Pancreas (tissue), 10 donors: ENCODE measurements around the gene KRT37. TPM values are rescaled to one million over a fixed set of nuclear protein-coding genes. Genes with fewer than 3 reads are reported as not detected.

Source experiments
- ATAC-seq, 4 donors: fragments of 200-7000 bp; cut with Tn5 transposase; one replicate each; pipeline versions ENCODE4 v1.8.0 to v1.9.1; 2020; ENCODE audit warnings: mild to moderate bottlenecking in 4 of 4, moderate library complexity in 4 of 4
- DNase-seq, 6 donors: peaks; one replicate each; pipeline ENCODE4 v3.0.0-alpha.2; 2020
- FAIRE-seq: peaks from 2 replicates; lab custom pipeline; 2012; peaks lifted over from hg19 to GRCh38; lab: Jason Lieb, UNC
- H3K27ac ChIP-seq, 4 donors: fragments of 200-600 bp; sonication (generic); 1 replicate in 3 of 4; 2 replicates in 1 of 4; pipeline versions ENCODE4 v1.5.0 to v1.8.0; 2020
- H3K27me3 ChIP-seq, 4 donors: fragments of 200-600 bp; one replicate each; pipeline ENCODE4 v1.8.0; 2021
- H3K36me3 ChIP-seq, 3 donors: fragments of 200-600 bp; sonication (generic) in 1 of 3; one replicate each; pipeline versions ENCODE4 v1.5.0 to v1.8.0; 2020 to 2021
- H3K4me1 ChIP-seq, 3 donors: fragments of 200-600 bp; one replicate each; pipeline ENCODE4 v1.8.0; 2021
- H3K4me3 ChIP-seq, 4 donors: fragments of 200-600 bp; sonication (generic) in 2 of 4; one replicate each; pipeline versions ENCODE4 v1.5.0 to v1.8.0; 2020 to 2021
- H3K9me3 ChIP-seq, 4 donors: fragments of 200-600 bp; one replicate each; pipeline ENCODE4 v1.8.0; 2021
- WGBS, 2 donors: extraction: QIAGEN DNeasy Blood & Tissue Kit; methylation state at CpG; one replicate each; pipeline ENCODE4 v1.1.7; 2013; 5-methylcytosine and 5-hydroxymethylcytosine counted together
- intact Hi-C, 3 donors: fragments of 100-400 bp; cut with DNase I; formaldehyde crosslinking; loops; one replicate each; pipeline versions ENCODE4 v1.11.1 to v1.14.2; 2022
- polyA plus RNA-seq, 2 donors: library from polyadenylated mRNA; stranded (reverse); fragments of 200-250 nt; gene quantifications; one replicate each; pipeline ENCODE4 v1.2.3, GENCODE V29; 2013
- total RNA-seq, 6 donors: library from RNA; stranded (reverse); fragmentation: NEBNext Ultra II Directional in 4 of 6; extraction: Animal tissue kit (Norgen Biotek cat#: 25700) in 4 of 6; gene quantifications; one replicate each; pipeline versions ENCODE4 v1.2.1 to v1.2.4, GENCODE V29; 2021 to 2023
- TF ChIP-seq, protein P1 (sequence below), 4 donors: fragments of 200-600 bp; sonication (generic) in 3 of 4; IDR thresholded peaks; one replicate each; pipeline versions ENCODE4 v1.5.0 to v1.8.0; 2021; ENCODE audit warnings: antibody characterized with exemption in 4 of 4
- donor health status: healthy with polysubstance abuse.
- donor health status: DM: no; HTN: no; CAD: no; lungs with moderate emphysema.
- donor health status: DM: no; HTN: no; CAD: no.
- donor health status: control.
- donor health status: control.
- donor health status: Bipolar disorder and iron deficiency.
- donor health status: DM: yes; HTN: yes; CAD: no.
- donor health status: DM: no; HTN: no; CAD: no.
- donor health status: DM: no; HTN: no; CAD: no.
- donor health status: DM: yes; HTN: yes; CAD: no.

KRT37 gene
- total RNA-seq: not detected
- polyA plus RNA-seq: not detected

DNA sequence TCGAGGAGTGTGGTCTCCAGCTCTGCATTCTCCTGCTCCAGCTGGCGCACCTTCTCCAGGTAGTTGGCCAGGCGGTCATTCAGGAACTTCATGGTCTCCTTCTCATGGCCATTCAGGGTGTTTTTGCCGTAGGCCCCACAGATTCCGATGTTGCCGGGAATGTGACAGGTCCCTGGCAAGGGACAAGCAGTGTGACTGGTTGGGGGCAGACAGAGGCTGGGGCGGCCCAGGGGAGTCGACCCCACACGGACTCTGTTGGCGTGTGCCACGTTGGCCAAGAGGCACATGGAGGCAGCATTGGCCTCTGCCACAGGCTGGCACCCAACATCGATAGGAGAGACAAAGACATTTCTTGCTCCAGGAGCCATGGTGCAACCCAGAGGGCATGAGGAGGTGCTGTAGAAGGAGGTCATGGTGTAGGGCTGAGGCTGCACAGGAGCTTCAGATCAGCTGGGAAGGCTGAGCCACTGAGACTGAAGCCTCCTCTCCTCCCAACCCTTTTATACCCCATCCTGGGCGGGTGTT is at the start of gene KRT37:
Gene KRT37, minus strand, starts transcription at position 475 of the 525 bp plus-strand sequence. Its CDS starts 62 bp downstream, at position 413.
- H3K36me3 ChIP-seq: no peaks in the 10 kb centered on the region
- no peaks in the 10 kb centered on the region for H3K9me3 ChIP-seq
- no peaks in the 10 kb centered on the region for H3K4me1 ChIP-seq
- no peak within 1 kb of the TSS for H3K4me3 ChIP-seq
- FAIRE-seq (no peak), ATAC-seq (no peak), DNase-seq (no peak)
- TF ChIP-seq, protein P1, sequence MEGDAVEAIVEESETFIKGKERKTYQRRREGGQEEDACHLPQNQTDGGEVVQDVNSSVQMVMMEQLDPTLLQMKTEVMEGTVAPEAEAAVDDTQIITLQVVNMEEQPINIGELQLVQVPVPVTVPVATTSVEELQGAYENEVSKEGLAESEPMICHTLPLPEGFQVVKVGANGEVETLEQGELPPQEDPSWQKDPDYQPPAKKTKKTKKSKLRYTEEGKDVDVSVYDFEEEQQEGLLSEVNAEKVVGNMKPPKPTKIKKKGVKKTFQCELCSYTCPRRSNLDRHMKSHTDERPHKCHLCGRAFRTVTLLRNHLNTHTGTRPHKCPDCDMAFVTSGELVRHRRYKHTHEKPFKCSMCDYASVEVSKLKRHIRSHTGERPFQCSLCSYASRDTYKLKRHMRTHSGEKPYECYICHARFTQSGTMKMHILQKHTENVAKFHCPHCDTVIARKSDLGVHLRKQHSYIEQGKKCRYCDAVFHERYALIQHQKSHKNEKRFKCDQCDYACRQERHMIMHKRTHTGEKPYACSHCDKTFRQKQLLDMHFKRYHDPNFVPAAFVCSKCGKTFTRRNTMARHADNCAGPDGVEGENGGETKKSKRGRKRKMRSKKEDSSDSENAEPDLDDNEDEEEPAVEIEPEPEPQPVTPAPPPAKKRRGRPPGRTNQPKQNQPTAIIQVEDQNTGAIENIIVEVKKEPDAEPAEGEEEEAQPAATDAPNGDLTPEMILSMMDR (IDR thresholded peaks at IDR 0.05): no peak
- intact Hi-C loops: no loop called here
- WGBS, 2 donors: 71 to 82% methylated on average over 12 to 13 of the region's 13 CpGs
- H3K27me3 ChIP-seq: peaks cover 0 to 5% (median 0%) of the 10 kb centered on the region in 4 donors
- H3K27ac ChIP-seq: no peak within 1 kb of the TSS

DNA sequence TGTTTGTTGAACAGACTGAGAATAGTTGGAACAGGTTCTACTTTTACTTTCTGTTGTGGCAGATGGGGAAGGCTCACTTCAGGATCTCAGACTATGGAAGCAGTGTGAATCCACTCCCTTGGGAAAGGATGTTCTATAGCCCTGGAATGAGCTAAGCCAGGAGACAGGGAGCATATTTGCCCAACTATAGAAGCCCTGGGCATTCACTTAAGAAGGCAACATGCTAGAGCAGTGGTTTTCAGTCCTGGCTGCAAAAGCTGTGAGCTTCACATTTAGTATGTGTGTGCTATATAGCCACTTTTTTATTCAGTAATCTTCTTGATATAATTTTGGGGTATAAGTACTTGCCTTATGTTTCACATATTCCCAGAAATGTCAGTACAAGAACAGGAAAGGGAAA is 44.0 kb upstream of the KRT37 start:
- no peaks in the 10 kb centered on the region for H3K9me3 ChIP-seq
- DNase-seq (no peak), ATAC-seq (no peak), FAIRE-seq (no peak)
- H3K27me3 ChIP-seq: no peaks in the 10 kb centered on the region
- no peak overlapping the region for H3K4me3 ChIP-seq
- intact Hi-C loops: no loop called here
- no peaks in the 10 kb centered on the region for H3K4me1 ChIP-seq
- H3K36me3 ChIP-seq: no peaks in the 10 kb centered on the region
- H3K27ac ChIP-seq: no peak overlapping the region
- TF ChIP-seq, protein P1 (IDR thresholded peaks at IDR 0.05): no peak

DNA sequence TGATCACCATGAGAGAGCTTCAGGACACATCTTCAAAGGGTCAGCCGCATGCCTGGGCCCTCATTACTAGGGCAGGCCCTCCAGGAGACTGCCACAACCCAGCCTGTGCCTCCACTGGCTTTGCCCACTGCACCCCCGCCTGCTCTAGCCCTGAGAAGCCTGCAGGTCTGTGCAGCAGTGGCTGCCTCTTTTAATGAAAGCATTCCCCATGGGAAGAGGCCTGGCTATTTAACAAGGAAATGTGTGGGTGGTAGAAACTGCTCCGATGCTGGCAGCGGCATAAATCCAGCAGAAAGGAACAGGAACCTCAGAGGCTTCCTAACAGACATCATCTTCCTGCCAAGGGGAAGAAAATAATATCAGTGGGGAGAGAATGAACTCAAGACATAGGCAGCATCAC is 43.2 kb upstream of the KRT37 start:
- no peaks in the 10 kb centered on the region for H3K4me1 ChIP-seq
- no peaks in the 10 kb centered on the region for H3K36me3 ChIP-seq
- H3K27me3 ChIP-seq: no peaks in the 10 kb centered on the region
- whole genome bisulfite sequencing, 2 donors: 65 to 67% methylated on average over 4 of the region's 4 CpGs
- FAIRE-seq: no peak
- no peak for DNase-seq
- H3K27ac ChIP-seq: no peak overlapping the region
- no peak overlapping the region for H3K4me3 ChIP-seq
- H3K9me3 ChIP-seq: no peaks in the 10 kb centered on the region
- intact Hi-C loops: no loop called here
- TF ChIP-seq, protein P1 (IDR thresholded peaks at IDR 0.05): no peak
- ATAC-seq: no peak

DNA sequence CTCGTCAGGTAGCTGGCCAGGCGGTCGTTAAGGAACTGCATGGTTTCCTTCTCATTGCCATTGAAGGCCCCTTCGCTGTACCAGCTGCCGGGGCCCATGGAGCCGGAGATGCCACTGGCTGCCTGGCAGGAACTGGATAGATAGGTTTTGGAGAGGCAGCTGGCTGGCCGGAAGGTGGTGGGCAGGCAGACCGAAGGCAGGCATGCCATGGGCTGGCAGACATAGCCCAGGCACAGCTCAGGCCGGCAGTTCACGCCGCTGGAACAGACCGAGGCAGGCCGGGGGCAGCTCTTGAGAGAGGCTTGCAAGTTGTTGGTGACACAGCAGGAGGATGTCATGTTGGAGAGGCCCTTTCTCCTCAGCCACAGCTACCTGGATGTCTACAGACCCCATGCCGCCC is 42.6 kb upstream of the KRT37 start, which contains the start of gene KRT32:
Gene KRT32, minus strand, starts transcription at position 399 of the 400 bp plus-strand sequence. Its CDS starts 61 bp downstream, at position 338.
- Histone ChIP-seq H3K27ac (no peak within 1 kb of the TSS), H3K4me3 (no peak within 1 kb of the TSS), H3K27me3 (no peaks in the 10 kb centered on the region), H3K9me3 (no peaks in the 10 kb centered on the region), H3K36me3 (no peaks in the 10 kb centered on the region), H3K4me1 (no peaks in the 10 kb centered on the region)
- TF ChIP-seq, protein P1 (IDR thresholded peaks at IDR 0.05): no peak
- no peak for ATAC-seq
- no peak for DNase-seq
- 71 to 88% methylated on average over 13 to 14 of the region's 14 CpGs for WGBS, 2 donors
- FAIRE-seq: no peak
- intact Hi-C loops: no loop called here

DNA sequence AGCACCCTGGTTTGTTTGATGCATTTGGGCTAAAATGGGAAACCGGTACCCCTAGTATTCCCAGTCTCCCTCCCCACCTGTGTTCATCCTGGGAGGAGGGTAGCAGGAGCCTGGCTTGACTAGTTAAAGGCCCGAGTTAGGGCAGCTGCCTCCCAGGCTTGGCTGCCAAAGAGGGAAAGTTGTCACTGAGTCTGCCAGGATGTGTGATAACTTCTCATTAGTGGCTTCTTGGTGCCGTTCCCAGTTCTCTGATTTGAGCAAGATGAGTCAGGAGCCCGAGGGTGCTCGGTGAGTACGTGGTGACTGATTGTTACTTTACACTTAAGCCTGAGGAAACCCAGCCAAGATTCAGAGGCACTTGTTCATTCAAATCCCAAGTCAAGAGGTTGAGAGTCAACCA is 40.3 kb upstream of the KRT37 start:
- 27 to 39% methylated on average over 6 of the region's 6 CpGs for WGBS, 2 donors
- TF ChIP-seq, protein P1 (IDR thresholded peaks at IDR 0.05): no peak
- intact Hi-C loops: no loop called here
- H3K27me3 ChIP-seq: no peaks in the 10 kb centered on the region
- FAIRE-seq (no peak), DNase-seq (peak in 2 of 6 donors; percentile 9 to 46), ATAC-seq (peak; percentile 40 to 83 (median 78))
- H3K9me3 ChIP-seq: no peaks in the 10 kb centered on the region
- no peak overlapping the region for H3K4me3 ChIP-seq
- H3K27ac ChIP-seq: no peak overlapping the region
- H3K36me3 ChIP-seq: no peaks in the 10 kb centered on the region
- H3K4me1 ChIP-seq: no peaks in the 10 kb centered on the region
